GM18499 (cell line): ENCODE results near the gene TEX36.
"Not testable (repeated sequence)": the region's sequence is repeated elsewhere in the genome, so short reads cannot be mapped to it uniquely, and the experiment has no call there.

ENCODE experiments used
- ATAC-seq: cut with Tn5 transposase; IDR thresholded peaks from one replicate; pipeline ENCODE4 v1.9.1; 2021; ENCODE audit warnings: moderate number of reproducible peaks; ENCODE audit not compliant: insufficient read depth, unreplicated experiment

The TEX36 gene

DNA sequence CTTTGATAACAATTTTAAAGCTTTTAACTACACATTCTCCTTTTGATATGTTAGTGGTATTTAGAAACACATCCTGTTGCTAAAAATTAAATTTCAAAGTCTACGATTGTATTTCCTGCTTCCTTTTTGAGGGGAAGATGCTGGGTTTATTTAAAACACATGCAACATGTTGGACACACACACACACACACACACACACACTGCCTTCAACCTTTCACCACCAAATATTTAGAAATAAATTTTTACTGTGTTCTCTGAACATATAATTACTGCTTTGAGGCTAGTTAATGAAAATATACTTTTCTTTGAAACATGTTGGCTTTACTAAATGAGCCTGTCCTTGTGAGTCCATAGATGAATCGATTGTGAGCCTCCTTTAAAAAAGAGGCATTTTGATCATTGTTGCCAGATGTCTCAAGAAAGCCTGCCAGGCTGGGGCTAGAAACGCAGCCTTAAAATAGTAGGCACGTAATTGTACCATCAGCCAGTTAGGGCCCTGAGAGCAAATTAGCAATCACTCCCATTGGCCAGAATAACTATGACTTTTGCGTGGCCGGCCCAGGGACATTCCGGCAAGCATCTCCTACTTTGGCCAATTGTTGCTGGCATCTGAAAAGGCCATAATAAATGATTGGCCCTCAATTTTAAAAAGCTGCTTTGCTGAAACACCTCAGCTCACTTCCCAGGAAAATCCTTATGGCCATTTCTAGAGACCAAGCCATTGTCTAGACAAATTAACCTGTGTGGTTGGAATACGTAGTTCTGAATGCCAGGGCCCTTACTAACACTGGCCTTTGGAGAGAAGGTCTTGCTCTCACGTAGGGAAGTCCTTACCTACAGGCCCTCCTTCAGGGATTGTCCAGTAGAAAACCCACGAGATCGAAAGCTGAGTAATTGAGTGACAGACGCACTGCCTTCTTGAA, 9.9 kb upstream of the TEX36 start:
- no peak for ATAC-seq

DNA sequence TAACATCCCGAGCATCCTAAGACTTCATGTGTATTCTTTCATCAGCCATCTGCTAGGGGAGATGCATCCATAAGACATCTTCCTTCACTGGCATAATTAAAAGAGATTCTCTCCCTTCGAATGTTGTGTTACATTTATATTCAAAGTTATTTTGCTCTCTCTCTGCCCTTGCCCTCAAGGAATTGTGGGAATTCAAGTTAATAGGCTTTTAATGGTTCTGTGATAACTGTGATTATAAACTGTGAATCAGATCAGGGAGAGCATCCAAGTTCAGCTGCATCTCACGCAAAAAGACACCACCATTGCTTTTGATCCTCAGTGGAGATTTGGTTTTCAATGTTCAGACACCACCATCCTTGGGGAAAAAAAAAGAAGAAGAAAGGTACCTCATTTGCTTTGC, 9.2 kb upstream of the TEX36 start:
- ATAC-seq = no peak

DNA sequence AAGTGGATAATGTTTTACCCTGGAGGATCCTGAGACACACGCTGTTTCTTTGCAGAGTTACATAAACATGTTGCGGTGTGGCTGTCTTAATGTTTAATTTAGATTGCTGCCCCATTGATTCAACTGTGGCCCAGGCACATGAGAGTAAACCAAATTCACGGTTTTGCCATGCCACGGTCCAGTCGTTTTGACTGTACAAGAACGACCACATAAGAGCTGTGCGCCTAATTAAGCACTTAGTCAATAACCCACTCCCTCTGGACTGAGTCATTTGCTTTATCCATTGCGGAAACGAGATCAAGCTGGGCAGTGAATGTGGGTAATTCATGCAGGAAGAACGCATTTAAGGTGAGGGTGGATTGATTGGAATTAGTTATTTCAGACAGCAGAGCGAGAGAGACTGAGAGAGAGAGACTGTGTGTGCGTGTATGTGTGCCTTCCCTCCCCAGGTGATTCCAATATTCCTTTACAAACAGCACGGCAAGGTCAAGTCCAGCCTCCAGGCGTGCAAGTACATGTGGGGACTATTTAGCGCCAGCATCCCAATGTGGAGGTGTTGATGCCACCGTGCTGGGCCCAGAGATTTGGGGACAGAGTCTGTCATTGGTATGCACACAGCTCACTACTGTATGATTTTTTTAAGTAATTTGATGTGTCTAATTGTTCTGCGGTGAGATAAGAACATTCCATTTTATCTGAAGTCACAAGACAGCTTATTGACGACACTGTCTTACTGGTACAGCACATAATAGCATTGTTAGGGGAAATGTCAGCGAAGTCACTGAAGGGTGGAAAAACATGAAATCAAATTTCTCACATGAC, 8.4 kb upstream of the TEX36 start:
- ATAC-seq = no peak

DNA sequence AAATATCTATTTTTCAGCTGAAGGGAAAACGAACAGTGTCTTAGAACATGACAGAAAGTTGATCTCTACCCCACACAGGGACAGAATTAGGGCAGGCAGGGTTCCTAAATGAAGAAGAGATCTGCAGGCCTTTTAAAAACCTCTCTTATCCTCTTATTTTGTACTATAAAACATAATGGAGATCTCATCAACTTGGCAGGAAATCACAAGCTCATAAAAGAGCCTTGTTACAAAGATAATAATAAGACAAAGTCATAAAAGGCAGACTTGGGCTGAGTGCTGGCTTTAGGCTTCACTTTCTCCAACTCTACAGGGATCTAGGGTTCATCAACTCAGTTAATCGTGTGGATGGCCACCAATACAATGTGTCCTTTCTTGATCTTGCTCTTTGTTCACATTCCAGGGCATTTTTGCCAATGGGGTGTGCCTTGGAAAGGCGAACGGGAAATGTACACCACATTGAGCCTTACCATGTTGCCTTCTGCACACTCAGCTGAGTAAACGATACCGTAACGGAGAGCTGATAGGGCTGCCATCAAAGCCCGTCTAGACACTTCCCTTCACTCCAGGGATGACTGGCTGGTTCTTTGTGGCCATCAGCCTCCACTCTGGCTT, 7.1 kb upstream of the TEX36 start:
- no peak for ATAC-seq

DNA sequence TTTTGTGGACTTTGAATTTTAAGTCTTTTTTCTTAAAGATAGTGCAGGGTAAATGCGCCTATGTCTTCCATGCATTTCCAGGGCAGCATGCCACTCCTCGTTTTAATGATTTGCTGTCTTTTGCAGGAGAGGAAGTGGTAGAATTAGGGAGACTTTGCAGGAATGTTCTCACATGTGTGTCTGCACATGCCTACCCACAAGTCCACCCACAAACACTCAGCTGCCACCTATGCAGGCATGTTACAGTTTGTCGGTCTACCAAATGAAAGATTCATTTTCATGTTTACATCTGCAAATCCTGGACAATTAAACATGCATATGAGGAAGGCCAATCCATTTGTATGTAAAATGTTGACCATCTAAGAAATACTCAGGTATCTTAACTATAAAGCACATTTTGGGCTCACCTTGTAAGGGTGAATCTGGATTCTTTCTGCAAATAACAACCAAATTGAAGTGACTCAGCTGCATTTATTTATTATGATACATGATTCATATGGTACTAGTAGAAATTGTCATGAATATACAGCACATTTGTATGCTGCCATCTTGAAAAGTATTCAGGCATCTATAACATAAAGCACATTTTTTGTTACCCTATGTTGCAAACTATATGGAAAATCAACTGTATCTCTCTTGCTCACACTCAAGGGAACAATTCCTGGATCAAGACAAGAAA, 4.7 kb upstream of the TEX36 start:
- ATAC-seq = no peak

DNA sequence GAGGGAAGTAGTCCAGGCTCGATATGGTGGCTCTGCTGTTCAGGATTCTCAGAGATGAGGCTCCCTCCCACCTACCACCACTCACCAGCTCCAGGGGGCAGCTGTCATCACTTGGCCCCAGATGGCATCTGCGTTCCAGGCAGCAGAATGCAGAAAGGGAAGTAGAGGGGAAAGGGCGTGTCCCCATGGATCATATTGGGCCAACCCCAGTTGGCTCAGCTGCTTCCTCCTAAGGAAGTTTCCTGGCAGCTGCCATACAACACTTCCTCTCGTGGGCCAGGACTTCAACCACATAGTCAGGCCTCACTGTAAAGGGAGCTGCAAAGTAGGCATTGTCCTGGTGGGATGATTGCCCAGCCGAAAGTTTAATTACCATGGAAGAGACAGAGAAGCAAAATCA, 1.6 kb upstream of the TEX36 start:
- no peak for ATAC-seq

DNA sequence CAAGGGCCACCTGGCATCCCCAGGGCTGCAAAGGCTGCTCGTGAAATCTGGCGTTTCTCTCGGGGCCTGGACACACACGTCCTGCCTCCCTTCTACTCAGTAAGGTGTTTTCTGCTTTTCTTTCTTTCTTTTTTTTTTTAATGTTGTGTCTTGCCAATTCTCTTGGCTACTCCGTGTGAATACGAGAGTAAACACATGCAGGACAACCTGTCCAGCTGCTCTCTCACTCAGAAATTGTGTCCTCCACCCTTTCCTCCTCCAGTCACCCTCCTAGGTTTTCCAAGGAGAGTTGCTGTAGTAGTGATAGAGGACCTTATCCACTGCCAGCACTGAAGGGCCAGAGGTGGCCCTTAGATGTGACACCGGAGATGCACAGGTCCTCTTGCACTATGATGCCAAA, 858 bp upstream of the TEX36 start:
- no peak for ATAC-seq

DNA sequence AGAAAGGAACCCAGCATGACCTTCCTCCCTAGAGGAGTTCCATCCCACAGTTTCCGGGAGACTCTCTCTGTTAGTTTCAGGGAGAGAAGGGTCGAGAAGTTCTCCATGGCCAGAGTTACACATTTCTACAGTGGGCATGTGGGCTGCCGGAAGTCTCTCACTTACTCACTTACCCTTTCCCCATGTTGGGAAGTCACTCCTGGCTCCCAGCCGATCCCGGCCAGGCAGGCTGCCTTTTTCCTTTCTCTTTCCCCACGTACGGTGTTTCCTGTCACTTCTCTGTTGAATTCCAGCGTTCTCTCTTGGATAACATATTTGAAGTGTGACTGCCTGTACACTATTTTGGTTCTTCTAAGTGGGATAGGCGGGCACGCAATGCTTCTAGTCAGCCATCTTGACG, 3.5 kb downstream of the TEX36 start:
- no peak for ATAC-seq

DNA sequence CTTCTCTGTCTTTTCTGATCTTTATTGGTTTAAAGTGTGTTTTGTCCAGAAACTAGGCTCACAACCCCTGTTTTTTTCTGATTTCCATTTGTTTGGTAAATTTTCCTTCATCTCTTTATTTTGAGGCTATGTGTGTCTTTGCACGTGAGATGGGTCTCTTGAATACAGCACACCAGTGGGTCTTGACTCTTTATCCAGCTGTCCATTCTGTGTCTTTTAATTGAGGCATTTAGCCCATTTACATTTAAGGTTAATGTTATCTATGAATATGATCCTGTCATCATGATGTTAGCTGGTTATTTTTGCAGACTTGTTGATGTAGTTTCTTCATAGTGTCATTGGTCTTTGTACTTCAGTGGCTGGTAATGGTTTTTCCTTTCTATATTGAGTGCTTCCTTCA, 10.1 kb downstream of the TEX36 start:
- no peak for ATAC-seq

DNA sequence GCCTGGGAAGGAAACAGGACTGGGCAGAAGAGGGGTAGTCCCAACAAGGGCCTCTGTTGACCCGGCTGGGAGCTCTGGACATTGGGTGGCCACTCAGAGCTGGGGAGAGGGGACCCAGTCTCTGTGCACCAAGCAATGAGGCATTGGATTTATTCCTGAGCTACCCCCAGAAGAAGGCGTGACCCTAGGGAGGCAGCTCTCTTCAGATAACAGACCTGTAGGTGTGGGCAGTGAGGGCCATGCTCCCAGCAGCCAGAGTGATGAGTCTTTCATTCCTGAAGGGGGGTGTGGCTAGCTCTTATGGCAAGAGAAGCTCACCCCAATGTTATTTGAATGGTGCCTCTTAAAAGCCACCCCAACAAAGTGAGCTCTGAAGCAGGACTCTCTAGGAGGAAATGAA, 20.4 kb downstream of the TEX36 start:
- no peak for ATAC-seq

DNA sequence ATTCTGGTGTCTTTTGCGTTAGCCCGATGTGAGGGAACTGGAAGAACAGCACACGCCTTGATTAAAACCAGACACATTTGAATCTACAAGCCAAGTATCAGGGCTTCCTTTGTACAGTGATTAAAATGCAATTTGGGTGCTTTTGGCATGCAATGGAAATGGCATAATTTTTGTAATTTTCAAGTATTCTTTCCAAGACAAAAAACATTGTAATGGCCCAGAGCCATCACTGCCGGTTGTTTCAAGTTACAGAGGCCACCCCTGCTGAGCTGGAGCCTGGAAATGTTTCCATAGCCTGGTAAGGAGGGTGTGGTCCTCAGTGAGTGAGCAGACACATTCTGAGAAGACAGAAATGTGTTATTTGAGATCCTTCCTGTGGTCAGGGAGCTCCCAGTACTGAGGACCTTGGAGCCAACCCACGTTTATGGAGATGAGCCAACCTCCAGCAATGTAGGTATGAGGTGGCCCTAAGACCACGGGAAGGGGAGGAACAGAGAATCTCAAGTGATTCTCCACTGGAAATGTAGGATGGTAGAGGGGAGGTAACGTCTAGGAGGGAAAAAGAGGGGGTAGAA, 20.9 kb downstream of the TEX36 start:
- no peak for ATAC-seq

DNA sequence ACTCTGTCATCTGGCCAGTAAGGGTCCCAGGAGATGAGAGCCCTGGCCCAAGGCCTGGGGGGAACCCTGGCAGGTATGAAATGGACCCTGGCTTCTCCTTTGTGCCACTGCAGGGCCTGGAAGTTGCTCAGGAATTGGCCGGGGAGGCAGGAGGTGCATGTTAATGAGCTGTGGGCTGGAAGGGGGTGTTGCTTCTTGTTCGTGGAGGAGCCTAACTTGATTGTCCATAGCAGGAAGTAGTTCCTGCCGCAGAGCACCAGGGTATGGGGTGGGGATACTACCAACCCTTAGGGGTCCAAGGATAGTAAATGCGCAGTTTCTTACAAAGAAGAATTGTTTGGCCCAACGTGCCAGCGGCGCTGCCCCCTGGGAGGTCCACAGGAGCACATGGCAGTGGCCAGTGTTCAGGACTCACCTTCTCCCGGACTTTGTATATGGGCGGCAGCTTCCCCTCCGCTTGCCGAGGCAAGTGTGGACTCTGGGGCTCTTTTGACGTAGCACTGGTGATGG, 21.5 kb downstream of the TEX36 start:
- ATAC-seq = no peak

DNA sequence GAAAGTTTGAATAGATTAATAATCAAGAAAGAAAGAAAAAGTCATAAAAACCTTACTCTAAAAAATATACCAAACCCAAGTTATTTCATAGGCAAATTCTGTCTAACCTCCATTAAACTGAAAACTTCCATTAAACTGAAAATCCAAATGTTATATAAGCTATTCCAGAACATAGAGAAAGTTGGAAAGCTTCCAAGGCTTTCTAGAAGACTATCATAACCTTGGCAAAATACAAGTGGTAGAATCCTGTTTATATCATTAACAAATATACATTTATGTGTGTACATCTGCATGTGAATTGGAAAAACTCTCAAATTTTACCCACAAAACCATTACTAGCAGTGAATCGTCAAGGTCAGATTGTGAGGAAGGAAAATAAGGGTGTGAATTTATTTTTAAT, 23.9 kb downstream of the TEX36 start:
- ATAC-seq = no peak

DNA sequence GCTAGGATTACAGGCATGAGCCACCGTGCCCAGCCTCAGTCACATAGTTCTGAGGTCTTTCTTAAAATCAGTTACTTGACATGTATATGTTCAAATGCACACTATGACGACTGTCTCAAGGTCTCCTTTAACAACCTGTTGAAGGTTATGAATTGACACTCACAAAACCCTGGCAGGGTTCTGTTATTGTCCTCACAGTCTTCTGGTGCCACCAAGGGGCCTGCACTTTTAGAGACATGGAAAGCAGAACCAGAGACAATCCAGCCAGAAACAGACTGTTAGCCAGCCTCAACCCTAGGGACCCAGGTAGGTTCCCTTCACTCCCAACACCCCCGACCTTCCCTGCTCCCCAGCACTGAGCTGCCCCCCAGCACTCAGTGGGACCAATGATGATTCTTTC, 26.4 kb downstream of the TEX36 start:
- ATAC-seq = no peak

DNA sequence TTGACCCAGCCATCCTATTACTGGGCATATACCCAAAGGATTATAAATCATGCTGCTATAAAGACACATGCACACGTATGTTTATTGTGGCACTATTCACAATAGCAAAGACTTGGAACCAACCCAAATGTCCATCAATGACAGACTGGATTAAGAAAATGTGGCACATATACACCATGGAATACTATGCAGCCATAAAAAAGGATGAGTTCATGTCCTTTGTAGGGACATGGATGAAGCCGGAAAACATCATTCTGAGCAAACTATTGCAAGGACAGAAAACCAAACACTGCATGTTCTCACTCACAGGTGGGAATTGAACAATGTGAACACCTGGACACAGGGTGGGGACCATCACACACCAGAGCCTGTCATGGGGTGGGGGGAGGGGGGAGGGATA, 29.9 kb downstream of the TEX36 start:
- not testable (repeated sequence) for ATAC-seq

DNA sequence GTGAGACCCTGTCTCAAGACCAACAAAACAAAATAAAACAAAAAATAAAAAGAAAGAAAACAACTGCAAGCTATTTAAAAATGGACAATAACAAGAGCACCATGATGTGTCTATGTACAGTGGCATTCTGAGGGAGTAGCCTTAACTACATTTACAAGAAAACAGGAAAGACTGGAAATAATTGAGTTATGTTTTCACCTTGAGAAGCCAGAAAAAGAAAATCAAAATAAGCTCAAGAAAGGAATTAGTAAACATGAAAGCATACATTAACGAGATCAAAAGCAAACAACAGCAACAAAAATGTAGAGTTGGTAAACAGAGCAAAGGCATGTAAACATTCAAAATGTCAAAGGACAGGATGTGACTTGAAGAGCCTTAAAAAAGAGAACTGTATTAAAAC, 36.7 kb downstream of the TEX36 start:
- no peak for ATAC-seq

DNA sequence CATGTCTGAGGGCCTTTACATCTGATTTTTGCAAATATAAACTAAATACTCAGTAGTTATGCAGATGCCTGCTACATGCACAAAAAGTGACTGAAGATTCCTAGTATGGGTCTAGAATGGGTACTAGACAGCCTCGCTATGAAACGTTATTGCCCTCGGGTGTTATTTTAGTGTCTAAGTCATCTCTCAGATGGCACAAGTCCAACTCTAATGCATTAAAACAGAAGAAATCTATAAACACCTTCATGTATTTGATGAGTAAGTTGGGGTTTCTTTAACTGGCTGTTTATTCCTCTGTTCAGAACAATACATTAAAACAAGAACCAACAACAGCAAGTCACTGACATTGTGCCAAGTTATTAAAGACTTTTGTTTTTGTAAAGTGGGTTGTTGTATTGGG, 41.6 kb downstream of the TEX36 start:
- no peak for ATAC-seq

DNA sequence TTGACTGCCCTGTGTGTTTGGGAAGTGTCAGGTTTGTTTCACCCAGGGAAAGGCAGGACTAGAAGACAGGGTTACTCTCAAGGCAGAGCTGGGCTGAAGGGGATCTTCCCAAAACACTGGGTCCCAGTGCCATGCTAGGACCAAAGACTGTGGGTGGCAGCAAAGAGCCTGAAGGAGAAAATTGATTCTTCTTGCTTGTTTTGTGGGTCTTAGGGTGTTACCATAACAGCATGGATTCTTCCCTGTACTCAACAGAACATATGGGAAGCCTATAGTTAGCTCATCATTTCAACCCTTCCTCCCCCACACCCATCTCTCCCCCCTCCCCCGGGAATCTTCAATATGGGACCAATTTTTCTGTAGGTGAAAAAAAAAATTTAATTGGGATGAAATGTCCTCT, 42.3 kb downstream of the TEX36 start:
- no peak for ATAC-seq

DNA sequence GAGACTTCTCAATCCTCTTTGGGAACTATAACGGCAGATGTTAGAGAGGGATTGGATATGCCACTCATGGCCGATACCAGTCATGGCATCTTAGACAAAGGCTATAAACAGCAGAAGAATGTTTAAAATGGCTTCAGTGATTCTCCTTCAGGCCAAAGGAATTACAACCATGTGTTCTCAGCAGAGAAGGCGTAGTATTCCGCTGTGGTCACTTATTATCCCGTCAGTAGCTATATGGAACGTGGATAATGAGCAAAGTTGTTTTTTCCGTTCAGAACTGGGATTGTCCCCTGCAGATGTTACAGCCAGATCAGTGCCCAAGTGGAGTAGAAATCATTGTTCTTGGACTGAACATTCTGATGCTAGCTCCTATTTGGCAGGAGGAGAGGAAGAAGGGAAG, 43.1 kb downstream of the TEX36 start:
- no peak for ATAC-seq

DNA sequence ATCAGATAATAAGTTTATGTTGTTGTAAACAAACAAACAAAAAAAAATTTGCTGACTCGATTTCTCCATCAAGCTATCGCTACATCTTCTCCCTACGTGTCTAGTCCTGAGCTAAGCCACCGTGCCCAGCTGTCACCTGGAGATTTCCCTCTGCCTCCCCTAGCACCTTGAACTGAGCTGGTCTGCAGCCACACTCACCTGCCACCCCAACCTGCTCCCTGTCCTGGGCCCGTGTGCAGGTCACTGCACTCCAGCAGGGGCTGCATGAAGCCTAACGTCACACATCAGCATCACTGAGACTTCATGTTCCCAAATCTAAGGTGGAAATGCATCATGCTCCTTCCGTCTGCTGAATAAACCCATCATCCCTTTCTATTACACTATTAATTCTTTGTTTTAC, 44.4 kb downstream of the TEX36 start:
- no peak for ATAC-seq
